Prostate gland (tissue), 2 donors: ENCODE data around the gene RNF224.

Experiments used
- POLR2A ChIP-seq: fragments of 450-650 bp; IDR thresholded peaks from one replicate; pipeline ENCODE4 v1.6.1; 2016; ENCODE audit warnings: antibody characterized with exemption, mild to moderate bottlenecking
- TF ChIP-seq, protein P1 (sequence below), 4 experiments: fragments of 200-600 bp in 2 of 4; fragments of 450-650 bp in 2 of 4; sonication (generic) in 2 of 4; IDR thresholded peaks; 1 replicate in 3 of 4; 2 replicates in 1 of 4; pipeline ENCODE4 v1.5.1; 2016 to 2019; ENCODE audit warnings: antibody characterized with exemption in 4 of 4, mild to moderate bottlenecking in 2 of 4, moderate library complexity in 2 of 4

- TF ChIP-seq, protein P1, sequence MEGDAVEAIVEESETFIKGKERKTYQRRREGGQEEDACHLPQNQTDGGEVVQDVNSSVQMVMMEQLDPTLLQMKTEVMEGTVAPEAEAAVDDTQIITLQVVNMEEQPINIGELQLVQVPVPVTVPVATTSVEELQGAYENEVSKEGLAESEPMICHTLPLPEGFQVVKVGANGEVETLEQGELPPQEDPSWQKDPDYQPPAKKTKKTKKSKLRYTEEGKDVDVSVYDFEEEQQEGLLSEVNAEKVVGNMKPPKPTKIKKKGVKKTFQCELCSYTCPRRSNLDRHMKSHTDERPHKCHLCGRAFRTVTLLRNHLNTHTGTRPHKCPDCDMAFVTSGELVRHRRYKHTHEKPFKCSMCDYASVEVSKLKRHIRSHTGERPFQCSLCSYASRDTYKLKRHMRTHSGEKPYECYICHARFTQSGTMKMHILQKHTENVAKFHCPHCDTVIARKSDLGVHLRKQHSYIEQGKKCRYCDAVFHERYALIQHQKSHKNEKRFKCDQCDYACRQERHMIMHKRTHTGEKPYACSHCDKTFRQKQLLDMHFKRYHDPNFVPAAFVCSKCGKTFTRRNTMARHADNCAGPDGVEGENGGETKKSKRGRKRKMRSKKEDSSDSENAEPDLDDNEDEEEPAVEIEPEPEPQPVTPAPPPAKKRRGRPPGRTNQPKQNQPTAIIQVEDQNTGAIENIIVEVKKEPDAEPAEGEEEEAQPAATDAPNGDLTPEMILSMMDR (IDR thresholded peaks at IDR 0.05), result no peak
- TF ChIP-seq POLR2A, result no peak
These were observed 9.0 kb upstream of the RNF224 start for GRCh38 chr9:137218212-137218753.
